Measurements from ENCODE around the gene LRG1.

DNA sequence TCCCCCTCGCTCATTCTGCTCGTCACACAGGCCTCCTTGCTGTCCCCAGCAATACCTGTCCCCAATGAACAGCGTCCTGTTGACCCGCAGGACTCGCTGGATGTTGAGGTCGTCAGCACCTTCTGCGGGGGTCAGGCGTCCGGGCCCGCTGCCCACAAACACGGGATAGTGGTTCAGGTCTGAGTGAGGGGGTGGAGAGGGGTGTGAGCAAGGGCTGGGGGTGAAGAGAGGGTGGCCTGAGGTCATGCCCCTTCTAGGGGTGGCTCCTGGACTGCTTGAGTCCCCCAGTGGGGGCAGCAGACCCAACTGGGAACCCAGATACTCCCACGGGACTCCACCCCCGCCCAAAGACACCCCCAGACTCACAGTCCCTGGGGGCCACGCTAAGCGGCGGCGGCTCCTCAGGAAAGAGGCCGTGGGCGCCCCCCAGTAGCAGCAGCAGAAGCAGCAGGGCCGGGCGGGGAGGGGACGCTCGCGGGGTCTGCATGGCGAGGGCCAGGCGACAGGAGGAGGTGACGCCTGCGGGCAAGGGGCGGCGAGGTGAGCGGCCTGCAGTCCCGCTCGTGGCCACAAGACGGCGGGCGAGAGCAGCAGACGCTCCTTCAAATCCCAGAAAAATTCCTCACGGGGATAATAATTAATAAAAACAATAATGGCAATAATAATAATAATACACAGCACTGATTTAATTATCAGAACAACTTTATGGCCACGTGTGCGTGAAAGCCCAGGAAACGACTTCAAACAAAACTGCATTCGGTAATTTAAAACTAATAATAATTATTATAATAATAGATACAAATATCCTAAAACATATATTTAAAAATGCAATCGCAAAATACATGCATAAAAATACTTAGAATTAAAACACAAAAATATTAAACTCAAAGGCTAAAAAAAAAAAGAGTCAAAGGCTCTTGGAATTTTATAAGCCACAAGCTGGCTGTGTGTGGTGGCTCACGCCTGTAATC lies 18.4 kb upstream of the LRG1 start:
- no peak for TF ChIP-seq EP300 (IDR thresholded peaks at IDR 0.05)
- peak; percentile 91 to 99 (median 96) for TF ChIP-seq CTCF (IDR thresholded peaks at IDR 0.05)
- no peak for TF ChIP-seq POLR2AphosphoS5 (IDR thresholded peaks at IDR 0.05)
- no peak for TF ChIP-seq POLR2A (IDR thresholded peaks at IDR 0.05)
